Tibial nerve (tissue), 4 donors: Measurements from ENCODE around the gene CCDC78.

ENCODE experiments used
- EP300 ChIP-seq, 2 donors: sonication (generic); formaldehyde crosslinking; IDR thresholded peaks; one replicate each; pipeline ENCODE4 v1.6.1; 2017; ENCODE audit warnings: antibody characterized with exemption in 2 of 2, mild to moderate bottlenecking in 1 of 2
- TF ChIP-seq, protein P1 (sequence below), 5 experiments: fragments of 200-600 bp in 3 of 5; fragments of 450-650 bp in 2 of 5; sonication (generic) in 3 of 5; IDR thresholded peaks; one replicate each; pipeline ENCODE4 v1.5.1; 2016 to 2019; ENCODE audit warnings: antibody characterized with exemption in 5 of 5, mild to moderate bottlenecking in 3 of 5, moderate library complexity in 2 of 5

DNA sequence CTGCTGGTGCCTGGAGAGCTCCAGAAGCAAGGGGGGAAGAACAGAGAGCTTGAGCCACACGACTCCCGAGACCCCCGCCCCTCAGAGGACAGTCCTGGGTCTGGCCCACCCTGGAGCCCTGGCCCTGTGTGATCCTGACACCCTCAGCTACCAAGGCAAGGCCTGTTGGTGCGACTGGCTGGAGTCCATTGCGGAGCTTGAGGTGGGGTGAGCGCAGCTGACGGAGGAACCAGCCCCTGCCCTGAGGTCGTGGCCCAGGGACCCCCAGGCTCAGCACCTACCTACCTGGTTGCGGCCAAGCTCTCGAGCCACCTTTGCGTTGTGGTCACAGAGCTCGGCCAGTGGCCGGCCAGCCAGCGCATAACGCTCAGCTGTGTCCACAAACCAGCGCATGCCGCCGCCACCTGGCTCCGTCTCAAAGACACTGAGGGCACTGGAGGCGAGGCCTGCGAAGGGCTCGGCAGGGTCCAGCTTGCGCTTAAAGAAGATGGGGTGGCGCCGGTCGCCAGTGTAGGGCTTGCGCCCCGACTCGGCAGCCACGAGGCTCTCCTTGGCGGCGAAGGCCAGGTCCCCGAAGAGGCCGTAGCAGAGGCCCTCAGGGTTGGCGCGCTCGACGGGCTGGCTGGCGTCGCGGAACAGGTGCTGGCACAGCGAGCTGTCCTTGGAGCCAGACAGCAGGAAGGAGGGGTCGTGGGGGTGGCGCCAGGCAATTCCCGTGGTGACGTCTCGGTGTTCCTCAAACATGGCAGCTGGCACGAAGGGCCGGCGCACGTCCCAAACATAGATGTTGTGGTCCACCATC lies 39.6 kb downstream of the CCDC78 start:
- TF ChIP-seq, protein P1, sequence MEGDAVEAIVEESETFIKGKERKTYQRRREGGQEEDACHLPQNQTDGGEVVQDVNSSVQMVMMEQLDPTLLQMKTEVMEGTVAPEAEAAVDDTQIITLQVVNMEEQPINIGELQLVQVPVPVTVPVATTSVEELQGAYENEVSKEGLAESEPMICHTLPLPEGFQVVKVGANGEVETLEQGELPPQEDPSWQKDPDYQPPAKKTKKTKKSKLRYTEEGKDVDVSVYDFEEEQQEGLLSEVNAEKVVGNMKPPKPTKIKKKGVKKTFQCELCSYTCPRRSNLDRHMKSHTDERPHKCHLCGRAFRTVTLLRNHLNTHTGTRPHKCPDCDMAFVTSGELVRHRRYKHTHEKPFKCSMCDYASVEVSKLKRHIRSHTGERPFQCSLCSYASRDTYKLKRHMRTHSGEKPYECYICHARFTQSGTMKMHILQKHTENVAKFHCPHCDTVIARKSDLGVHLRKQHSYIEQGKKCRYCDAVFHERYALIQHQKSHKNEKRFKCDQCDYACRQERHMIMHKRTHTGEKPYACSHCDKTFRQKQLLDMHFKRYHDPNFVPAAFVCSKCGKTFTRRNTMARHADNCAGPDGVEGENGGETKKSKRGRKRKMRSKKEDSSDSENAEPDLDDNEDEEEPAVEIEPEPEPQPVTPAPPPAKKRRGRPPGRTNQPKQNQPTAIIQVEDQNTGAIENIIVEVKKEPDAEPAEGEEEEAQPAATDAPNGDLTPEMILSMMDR (IDR thresholded peaks at IDR 0.05) = no peak
- TF ChIP-seq EP300 (IDR thresholded peaks at IDR 0.05) = no peak
